IPS-15b (cell line): ENCODE results near the gene ROBO1.

ENCODE experiments used
- H3K27me3 ChIP-seq: one replicate; pipeline ENCODE4 v1.6.1; 2013; ENCODE audit warnings: low read length; ENCODE audit not compliant: control insufficient read depth, insufficient read depth
- H3K36me3 ChIP-seq: one replicate; pipeline ENCODE4 v1.6.1; 2013; ENCODE audit warnings: low read length; ENCODE audit not compliant: control insufficient read depth, insufficient read depth
- H3K4me1 ChIP-seq: one replicate; pipeline ENCODE4 v1.6.1; 2013; ENCODE audit warnings: mild to moderate bottlenecking, low read length; ENCODE audit not compliant: control insufficient read depth, insufficient read depth
- H3K4me3 ChIP-seq: one replicate; pipeline ENCODE4 v1.5.1; 2013; ENCODE audit warnings: low read depth, low read length
- H3K9ac ChIP-seq: one replicate; pipeline ENCODE4 v1.6.1; 2013; ENCODE audit warnings: low read depth, mild to moderate bottlenecking, low read length
- H3K9me3 ChIP-seq: one replicate; pipeline ENCODE4 v1.6.1; 2013; ENCODE audit warnings: mild to moderate bottlenecking, low read length; ENCODE audit not compliant: control insufficient read depth, insufficient read depth

The ROBO1 gene

DNA sequence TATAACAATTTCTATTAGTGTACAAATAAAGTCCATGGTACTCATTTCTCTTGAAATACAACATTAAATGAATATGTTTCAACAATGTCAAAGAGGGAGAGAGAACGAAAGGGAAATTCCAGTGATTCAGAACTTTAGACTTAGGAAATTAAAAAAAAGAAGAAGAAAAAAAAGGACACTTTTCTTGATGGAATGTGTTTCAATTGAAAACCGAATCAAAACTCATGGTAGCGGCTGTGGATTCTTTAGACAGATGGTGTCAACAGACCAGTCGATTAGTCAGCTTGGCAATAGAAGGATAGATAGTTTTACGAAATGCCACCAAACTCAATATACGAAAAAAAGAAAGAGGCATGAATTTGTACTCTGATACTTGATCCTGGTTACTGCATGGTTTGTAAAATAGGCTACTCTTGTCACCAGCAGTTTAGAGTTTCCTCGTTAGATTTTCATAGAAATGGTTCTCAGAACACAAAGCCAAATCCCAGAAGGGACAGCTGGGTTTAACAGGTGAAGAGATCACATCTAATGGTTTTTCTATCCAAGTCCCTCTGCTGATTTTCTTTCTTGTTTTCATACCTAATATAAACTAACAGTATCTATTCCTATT lies 793.5 kb downstream of the ROBO1 start:
- Histone ChIP-seq H3K9me3 (no peaks in the 10 kb centered on the region), H3K36me3 (no peaks in the 10 kb centered on the region), H3K4me1 (peaks cover 18% of the 10 kb centered on the region), H3K27me3 (no peaks in the 10 kb centered on the region), H3K9ac (no peak overlapping the region), H3K4me3 (no peak overlapping the region)

DNA sequence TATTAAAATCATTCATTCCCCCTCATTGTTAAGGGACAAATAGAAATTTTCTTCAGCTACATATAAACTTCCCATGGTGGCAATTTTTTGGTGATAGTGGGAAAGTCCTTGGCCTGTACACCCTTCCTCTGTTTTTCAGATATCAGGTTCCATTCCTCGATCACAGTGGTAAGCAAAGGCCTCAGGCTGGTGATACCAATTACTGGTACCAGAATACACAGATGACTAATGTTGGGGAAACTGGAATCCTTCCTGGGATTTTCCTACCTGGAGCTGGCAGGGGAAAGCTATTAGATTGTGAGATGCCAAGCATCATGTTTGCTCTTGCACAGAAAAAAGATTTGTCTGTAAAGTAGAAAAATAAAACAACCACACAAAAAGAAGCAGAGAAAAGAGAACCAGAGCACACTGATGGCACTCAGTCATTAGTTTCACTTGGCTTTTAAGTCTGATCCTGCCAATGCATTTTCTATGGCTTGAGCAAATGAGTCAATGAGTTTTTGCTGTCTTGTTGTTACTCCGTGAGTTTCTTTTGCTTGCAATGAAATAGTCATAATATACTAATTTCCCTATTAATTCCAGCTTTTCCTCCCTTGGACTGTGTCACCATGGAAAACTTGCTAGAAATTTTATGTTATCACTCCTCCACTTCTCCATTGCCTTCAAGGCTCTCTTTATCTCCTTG lies 795.0 kb downstream of the ROBO1 start:
- Histone ChIP-seq H3K4me3 (no peak overlapping the region), H3K36me3 (no peaks in the 10 kb centered on the region), H3K4me1 (peaks cover 4% of the 10 kb centered on the region), H3K9ac (no peak overlapping the region), H3K9me3 (no peaks in the 10 kb centered on the region), H3K27me3 (no peaks in the 10 kb centered on the region)

DNA sequence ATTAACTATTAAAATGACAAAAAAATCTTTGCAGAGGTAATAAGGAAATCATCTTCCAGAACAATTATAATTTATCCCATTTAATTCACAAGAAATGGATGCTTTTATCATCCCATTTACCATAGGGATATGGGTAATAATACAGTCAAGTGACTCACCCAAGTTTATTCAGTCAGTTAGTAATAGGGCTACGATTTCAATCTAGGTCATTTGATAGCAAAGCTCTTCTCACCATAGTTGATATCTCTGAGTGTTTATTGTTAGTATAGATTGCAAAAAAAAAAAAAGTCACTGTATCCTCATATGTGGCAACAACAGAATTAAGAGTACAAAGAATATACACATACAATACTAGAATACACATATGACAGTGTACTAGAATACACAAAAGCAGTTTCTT lies 797.1 kb downstream of the ROBO1 start:
- no peak overlapping the region for H3K9ac ChIP-seq
- no peaks in the 10 kb centered on the region for H3K36me3 ChIP-seq
- no peaks in the 10 kb centered on the region for H3K9me3 ChIP-seq
- no peak overlapping the region for H3K4me3 ChIP-seq
- H3K4me1 ChIP-seq, result no peaks in the 10 kb centered on the region
- H3K27me3 ChIP-seq, result no peaks in the 10 kb centered on the region

DNA sequence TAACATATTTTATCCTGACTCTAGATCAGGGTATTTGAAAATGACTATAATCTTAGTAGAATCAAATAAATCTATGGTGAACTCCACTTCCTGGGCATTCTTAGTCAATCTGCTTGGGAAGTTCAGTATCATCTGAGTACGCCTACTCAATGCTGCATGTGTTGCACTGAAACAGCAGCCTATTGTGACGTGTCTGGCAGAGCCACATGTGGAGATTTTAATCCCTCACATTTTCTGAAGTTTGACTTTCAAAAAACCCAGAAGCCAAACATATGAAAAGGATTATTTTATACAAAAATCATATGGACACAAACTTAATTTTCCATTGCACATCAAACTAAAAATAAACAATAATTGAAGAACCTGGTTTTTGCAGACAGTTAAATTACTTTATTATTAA lies 798.3 kb downstream of the ROBO1 start:
- Histone ChIP-seq H3K4me3 (no peak overlapping the region), H3K36me3 (no peaks in the 10 kb centered on the region), H3K9me3 (no peaks in the 10 kb centered on the region), H3K4me1 (no peaks in the 10 kb centered on the region), H3K9ac (no peak overlapping the region), H3K27me3 (no peaks in the 10 kb centered on the region)

DNA sequence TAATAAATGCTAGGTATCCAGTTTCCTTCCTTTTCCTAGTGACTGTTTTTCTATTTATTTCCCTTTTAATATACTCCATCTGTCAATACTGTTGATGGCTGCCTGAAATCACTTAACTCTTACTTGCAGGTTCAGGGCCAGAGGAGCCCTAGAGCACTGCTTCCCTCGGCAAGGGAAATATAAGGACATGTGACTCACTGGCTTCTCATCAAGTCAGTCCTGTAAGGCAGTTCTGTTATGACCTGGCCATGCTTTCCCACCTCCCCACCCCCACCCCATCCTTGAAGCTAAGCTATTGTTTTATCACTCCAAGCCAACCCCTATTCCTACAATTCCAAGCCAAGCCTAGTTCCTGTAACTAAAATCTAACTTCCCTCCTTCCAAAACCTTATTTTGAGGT lies 800.7 kb downstream of the ROBO1 start:
- no peaks in the 10 kb centered on the region for H3K4me1 ChIP-seq
- H3K9me3 ChIP-seq, result no peaks in the 10 kb centered on the region
- H3K4me3 ChIP-seq, result no peak overlapping the region
- no peaks in the 10 kb centered on the region for H3K36me3 ChIP-seq
- H3K27me3 ChIP-seq, result no peaks in the 10 kb centered on the region
- H3K9ac ChIP-seq, result no peak overlapping the region

DNA sequence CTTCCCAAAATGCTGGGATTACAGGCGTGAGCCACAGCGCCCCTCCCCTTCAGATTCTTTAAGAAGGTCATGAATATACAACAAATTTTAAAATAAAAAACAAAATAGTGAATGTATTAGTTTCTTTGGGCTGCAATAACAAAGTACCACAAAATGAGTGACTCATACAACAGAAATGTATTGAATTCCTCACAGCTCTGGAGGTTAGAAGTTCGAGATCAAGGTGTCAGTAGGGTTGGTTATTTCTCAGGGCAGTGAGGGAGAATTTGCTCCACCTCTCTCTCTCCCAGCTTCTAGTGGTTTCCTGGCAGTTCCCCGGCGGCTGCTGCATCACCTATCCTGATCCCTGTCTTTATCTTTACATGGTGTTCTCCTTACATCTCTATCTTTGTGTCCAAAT lies 804.0 kb downstream of the ROBO1 start:
- H3K36me3 ChIP-seq, result no peaks in the 10 kb centered on the region
- no peak overlapping the region for H3K4me3 ChIP-seq
- H3K4me1 ChIP-seq, result no peaks in the 10 kb centered on the region
- H3K9ac ChIP-seq, result no peak overlapping the region
- H3K9me3 ChIP-seq, result no peaks in the 10 kb centered on the region
- no peaks in the 10 kb centered on the region for H3K27me3 ChIP-seq

DNA sequence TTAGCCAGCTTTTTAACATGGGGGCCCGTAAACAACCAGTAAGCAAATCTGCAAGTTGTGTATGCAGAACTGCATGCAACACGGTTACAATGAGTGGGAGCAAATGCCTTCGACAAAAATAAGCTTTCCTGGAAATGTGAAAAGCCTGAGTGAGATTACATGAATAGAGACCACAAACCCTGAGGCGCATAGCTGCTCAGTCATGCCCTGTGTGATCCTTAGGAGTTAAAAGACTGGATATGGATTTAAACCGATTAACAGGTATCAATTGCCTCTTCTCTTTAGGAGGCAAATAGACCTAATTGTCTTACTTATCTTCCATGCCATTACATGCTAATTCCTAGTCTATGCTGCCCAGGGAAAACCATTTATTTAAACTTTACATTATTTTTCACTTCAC lies 810.3 kb downstream of the ROBO1 start:
- Histone ChIP-seq H3K9me3 (no peaks in the 10 kb centered on the region), H3K4me1 (peaks cover 3% of the 10 kb centered on the region), H3K4me3 (no peak overlapping the region), H3K27me3 (no peaks in the 10 kb centered on the region), H3K36me3 (no peaks in the 10 kb centered on the region), H3K9ac (no peak overlapping the region)

DNA sequence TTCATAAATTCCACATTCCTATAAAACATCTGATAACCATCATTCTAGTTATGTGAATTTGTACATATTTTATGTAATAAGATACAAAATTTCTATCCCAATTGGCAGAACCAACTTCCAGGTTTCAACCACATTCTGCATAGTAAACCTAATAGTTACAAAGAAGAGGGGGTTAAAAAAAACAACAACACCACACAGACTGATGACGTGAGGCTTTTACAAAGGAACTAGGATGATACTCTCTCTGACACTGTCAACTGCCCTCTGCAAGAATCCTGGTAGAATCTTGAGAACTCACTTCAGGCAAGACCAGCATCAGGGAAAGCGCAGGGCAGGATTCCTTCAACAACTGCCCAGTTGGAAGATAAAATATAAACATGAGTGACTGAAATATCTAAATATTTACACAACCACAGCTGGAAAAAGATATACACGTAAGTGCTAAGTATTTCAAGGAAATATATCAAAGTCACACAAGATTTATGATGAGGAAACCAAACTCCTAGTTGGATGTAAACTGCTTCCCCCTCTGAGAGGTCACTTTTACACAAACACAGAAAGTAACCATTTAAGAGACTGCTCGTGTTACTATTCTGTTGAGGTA lies 816.4 kb downstream of the ROBO1 start:
- H3K4me1 ChIP-seq, result no peaks in the 10 kb centered on the region
- H3K4me3 ChIP-seq, result no peak overlapping the region

DNA sequence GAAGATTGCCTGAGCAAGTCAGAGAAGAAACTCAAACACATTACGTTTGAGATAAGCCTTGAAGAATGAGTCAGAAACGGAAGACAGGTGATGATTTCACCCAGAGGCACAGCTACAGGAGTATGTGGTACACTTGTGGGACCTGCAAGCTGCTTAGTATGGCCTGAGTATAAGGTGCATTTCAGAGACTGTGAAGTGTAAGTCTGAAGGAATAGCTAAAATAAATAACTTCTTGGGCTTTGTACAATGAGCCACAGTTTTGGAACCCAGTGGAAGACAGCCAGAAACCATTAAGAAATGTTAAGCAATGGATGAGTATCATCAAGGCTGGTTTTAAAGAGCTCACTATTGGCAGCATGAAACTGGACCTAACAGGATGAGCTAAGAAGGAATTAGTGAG lies 826.2 kb downstream of the ROBO1 start:
- Histone ChIP-seq H3K4me1 (no peaks in the 10 kb centered on the region), H3K36me3 (peaks cover 3% of the 10 kb centered on the region), H3K27me3 (no peaks in the 10 kb centered on the region), H3K9ac (no peak overlapping the region), H3K4me3 (no peak overlapping the region), H3K9me3 (peaks cover 2% of the 10 kb centered on the region)

More for the DNA sequence above, 816.4 kb downstream of the ROBO1 start:
- H3K36me3 ChIP-seq, result no peaks in the 10 kb centered on the region
- H3K9me3 ChIP-seq, result no peaks in the 10 kb centered on the region
- H3K9ac ChIP-seq, result no peak overlapping the region
- no peaks in the 10 kb centered on the region for H3K27me3 ChIP-seq

DNA sequence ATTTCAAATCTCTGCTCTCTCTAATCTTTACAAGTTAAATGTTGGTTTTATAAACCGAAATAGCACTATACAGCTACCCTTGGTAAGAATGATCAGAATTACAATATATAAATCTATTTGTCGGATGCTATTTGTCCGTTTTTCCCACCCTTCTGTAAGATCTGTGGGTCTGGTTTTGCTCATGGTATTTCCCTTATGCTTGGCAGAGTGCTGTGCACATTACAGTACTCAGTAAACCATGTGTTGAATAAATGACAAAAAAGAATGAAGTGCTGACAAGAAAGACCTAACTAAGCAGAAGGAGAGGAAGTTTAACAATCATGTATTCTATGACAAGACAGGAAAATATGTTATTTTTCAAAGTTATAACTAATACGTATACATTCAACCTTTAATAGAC lies 827.2 kb downstream of the ROBO1 start:
- no peak overlapping the region for H3K9ac ChIP-seq
- H3K4me1 ChIP-seq, result no peaks in the 10 kb centered on the region
- peaks cover 2% of the 10 kb centered on the region for H3K9me3 ChIP-seq
- no peaks in the 10 kb centered on the region for H3K27me3 ChIP-seq
- peaks cover 3% of the 10 kb centered on the region for H3K36me3 ChIP-seq
- H3K4me3 ChIP-seq, result no peak overlapping the region

DNA sequence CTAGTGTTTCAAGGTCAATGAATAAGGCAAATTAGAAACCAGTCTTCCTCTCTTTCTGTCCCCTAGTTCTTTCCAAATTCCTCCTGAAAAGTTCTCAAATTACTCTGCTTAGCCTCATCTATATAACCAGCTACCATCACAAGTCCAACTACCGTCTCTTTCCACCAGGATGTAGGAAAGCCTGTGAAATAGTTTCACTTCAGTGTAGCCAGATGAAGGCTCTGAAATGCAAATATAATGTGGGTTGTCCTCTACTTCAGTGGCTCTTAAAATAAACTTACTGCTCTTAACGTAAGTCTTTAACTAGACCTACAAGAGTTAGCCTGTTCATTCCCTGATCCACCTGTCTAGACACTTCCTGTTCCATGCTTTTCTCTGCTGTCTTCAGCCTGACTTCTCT lies 827.7 kb downstream of the ROBO1 start:
- Histone ChIP-seq H3K27me3 (no peaks in the 10 kb centered on the region), H3K9ac (no peak overlapping the region), H3K4me1 (no peaks in the 10 kb centered on the region), H3K36me3 (peaks cover 3% of the 10 kb centered on the region), H3K9me3 (peaks cover 2% of the 10 kb centered on the region), H3K4me3 (no peak overlapping the region)

DNA sequence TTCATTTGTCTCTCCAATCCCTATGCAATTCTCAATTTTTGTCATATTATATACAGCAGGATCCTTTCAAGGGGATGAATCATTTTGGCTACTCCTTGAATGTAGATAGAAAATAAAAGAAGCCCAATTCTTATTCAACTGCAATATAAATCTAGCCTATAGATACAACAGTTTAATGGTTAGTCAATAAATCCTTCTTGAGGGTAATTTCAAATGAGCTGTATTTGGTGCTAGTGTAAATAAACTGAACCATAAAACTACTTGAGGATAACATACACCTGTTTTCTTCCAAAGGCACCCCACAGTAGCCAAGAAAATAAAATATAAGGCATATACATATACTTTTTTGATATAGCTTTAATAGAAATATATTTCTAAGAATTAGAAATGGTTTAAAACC lies 830.3 kb downstream of the ROBO1 start:
- Histone ChIP-seq H3K4me1 (no peaks in the 10 kb centered on the region), H3K27me3 (no peaks in the 10 kb centered on the region), H3K36me3 (no peaks in the 10 kb centered on the region), H3K9ac (no peak overlapping the region), H3K4me3 (no peak overlapping the region), H3K9me3 (no peaks in the 10 kb centered on the region)
